DOHH2 (cell line): ENCODE data around the gene ESRRB.

Experiments used
- H3F3A ChIP-seq: fragments of 200-600 bp; sonication (generic), shearing (Covaris generic); 2 replicates; pipeline ENCODE4 v1.6.0; 2016; ENCODE audit warnings: antibody characterized with exemption, mild to moderate bottlenecking; ENCODE audit not compliant: control insufficient read depth, insufficient read depth
- H3K27ac ChIP-seq: fragments of 200-600 bp; sonication (generic); 2 replicates; pipeline ENCODE4 v1.5.1; 2014; ENCODE audit warnings: low read depth, mild to moderate bottlenecking, low read length, moderate library complexity
- H3K27me3 ChIP-seq: fragments of 200-600 bp; sonication (generic); 2 replicates; pipeline ENCODE4 v1.6.1; 2014; ENCODE audit warnings: mild to moderate bottlenecking, low read length, mixed read lengths; ENCODE audit not compliant: control insufficient read depth
- H3K36me3 ChIP-seq: fragments of 200-600 bp; sonication (generic); 2 replicates; pipeline ENCODE4 v1.6.1; 2014; ENCODE audit warnings: mild to moderate bottlenecking, low read length, moderate library complexity, mixed read lengths; ENCODE audit not compliant: control insufficient read depth
- H3K4me1 ChIP-seq: fragments of 200-600 bp; sonication (generic); 2 replicates; pipeline ENCODE4 v1.6.1; 2014; ENCODE audit warnings: mild to moderate bottlenecking, low read length, mixed read lengths; ENCODE audit not compliant: control insufficient read depth
- H3K4me2 ChIP-seq: fragments of 200-600 bp; sonication (generic); 2 replicates; pipeline ENCODE4 v1.6.0; 2014; ENCODE audit warnings: mild to moderate bottlenecking, low read length, moderate library complexity
- H3K4me3 ChIP-seq: fragments of 200-600 bp; sonication (generic); 2 replicates; pipeline ENCODE4 v1.5.1; 2014; ENCODE audit warnings: mild to moderate bottlenecking, low read length, mixed read lengths
- H3K79me2 ChIP-seq: fragments of 200-600 bp; sonication (generic); 2 replicates; pipeline ENCODE4 v1.6.1; 2014; ENCODE audit warnings: mild to moderate bottlenecking, low read length, mixed read lengths; ENCODE audit not compliant: control insufficient read depth
- H3K9me2 ChIP-seq: fragments of 200-600 bp; sonication (generic); replicated peaks from 2 replicates; pipeline ENCODE4 v1.6.1; 2014; ENCODE audit warnings: mild to moderate bottlenecking, low read length, mixed read lengths; ENCODE audit not compliant: control insufficient read depth
- H3K9me3 ChIP-seq: fragments of 200-600 bp; sonication (generic); 2 replicates; pipeline ENCODE4 v1.6.1; 2014; ENCODE audit warnings: antibody characterized with exemption, low read length, mixed read lengths; ENCODE audit not compliant: control insufficient read depth, insufficient read depth
- H4K20me1 ChIP-seq: fragments of 200-600 bp; sonication (generic); 2 replicates; pipeline ENCODE4 v1.6.0; 2014; ENCODE audit warnings: low read depth, mild to moderate bottlenecking, antibody characterized with exemption, low read length, moderate library complexity; ENCODE audit not compliant: control insufficient read depth, insufficient read depth
- EZH2phosphoT487 ChIP-seq: fragments of 200-600 bp; sonication (generic); IDR thresholded peaks from 2 replicates; pipeline ENCODE4 v1.6.1; 2017; ENCODE audit warnings: borderline replicate concordance, mild to moderate bottlenecking, antibody characterized with exemption, low read length, moderate library complexity, mixed read lengths
- TF ChIP-seq, protein P1 (sequence below): fragments of 200-600 bp; sonication (generic); IDR thresholded peaks from one replicate; pipeline ENCODE4 v1.5.1; 2014; ENCODE audit warnings: antibody characterized with exemption, mild to moderate bottlenecking, low read depth, low read length; ENCODE audit not compliant: poor library complexity, severe bottlenecking

The ESRRB gene

DNA sequence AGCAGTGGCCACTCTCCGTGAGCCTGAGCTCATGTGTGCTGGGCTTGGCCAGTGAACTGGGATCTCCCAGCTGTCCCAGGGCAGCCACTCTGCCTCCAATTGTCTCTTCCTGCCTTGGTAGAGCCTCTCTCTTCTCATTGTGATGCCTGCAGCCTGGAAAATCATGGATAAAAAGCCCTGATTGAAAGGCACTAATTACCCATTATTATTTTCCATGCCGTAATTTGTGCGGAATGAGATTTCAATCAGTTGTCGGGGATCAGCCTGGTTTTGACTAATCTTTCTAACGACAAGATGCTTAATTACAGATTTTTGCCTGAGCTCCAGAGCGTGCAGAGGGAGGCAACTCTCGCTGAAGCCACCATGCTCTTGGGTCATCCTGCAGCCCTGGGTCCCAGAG, 52.7 kb downstream of the ESRRB start:
- no peaks in the 10 kb centered on the region for H3K4me1 ChIP-seq
- no peaks in the 10 kb centered on the region for H4K20me1 ChIP-seq
- TF ChIP-seq, protein P1, sequence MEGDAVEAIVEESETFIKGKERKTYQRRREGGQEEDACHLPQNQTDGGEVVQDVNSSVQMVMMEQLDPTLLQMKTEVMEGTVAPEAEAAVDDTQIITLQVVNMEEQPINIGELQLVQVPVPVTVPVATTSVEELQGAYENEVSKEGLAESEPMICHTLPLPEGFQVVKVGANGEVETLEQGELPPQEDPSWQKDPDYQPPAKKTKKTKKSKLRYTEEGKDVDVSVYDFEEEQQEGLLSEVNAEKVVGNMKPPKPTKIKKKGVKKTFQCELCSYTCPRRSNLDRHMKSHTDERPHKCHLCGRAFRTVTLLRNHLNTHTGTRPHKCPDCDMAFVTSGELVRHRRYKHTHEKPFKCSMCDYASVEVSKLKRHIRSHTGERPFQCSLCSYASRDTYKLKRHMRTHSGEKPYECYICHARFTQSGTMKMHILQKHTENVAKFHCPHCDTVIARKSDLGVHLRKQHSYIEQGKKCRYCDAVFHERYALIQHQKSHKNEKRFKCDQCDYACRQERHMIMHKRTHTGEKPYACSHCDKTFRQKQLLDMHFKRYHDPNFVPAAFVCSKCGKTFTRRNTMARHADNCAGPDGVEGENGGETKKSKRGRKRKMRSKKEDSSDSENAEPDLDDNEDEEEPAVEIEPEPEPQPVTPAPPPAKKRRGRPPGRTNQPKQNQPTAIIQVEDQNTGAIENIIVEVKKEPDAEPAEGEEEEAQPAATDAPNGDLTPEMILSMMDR = no peak
- no peak for TF ChIP-seq EZH2phosphoT487
- H3K36me3 ChIP-seq = no peaks in the 10 kb centered on the region
- no peak overlapping the region for H3K4me2 ChIP-seq
- H3K4me3 ChIP-seq = no peak overlapping the region
- H3K27me3 ChIP-seq = peaks cover 4% of the 10 kb centered on the region; the same call in 1 of the 2 replicates
- no peaks in the 10 kb centered on the region for H3K9me2 ChIP-seq
- no peaks in the 10 kb centered on the region for H3F3A ChIP-seq
- H3K9me3 ChIP-seq = no peaks in the 10 kb centered on the region
- H3K27ac ChIP-seq = no peak overlapping the region
- no peaks in the 10 kb centered on the region for H3K79me2 ChIP-seq

DNA sequence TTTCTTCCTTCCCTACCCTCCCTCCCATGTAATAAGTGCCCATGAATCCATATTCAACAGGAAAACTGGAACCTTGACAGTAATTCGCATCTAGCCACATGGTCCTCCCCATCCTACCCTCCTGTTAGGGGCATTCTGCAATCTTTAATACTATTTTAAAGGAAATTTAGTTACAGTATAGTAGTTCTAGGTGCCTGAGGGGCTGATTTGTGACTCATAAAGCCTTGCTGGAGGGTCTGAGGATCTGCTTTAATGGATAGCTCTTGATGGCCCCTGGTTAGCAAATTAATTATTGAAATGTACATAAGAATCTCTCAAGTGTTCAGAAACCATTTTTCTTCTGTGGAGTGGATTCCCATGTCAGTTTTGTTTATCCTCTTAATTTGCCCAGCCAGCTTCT, 54.1 kb downstream of the ESRRB start:
- Histone ChIP-seq H3K4me3 (no peak overlapping the region), H3K27ac (no peak overlapping the region), H3K4me2 (no peak overlapping the region), H4K20me1 (no peaks in the 10 kb centered on the region), H3K79me2 (no peaks in the 10 kb centered on the region), H3K27me3 (peaks cover 4% of the 10 kb centered on the region; the same call in 1 of the 2 replicates), H3K36me3 (no peaks in the 10 kb centered on the region), H3K9me3 (no peaks in the 10 kb centered on the region), H3F3A (no peaks in the 10 kb centered on the region), H3K9me2 (no peaks in the 10 kb centered on the region), H3K4me1 (no peaks in the 10 kb centered on the region)
- TF ChIP-seq, protein P1 = no peak
- no peak for TF ChIP-seq EZH2phosphoT487

DNA sequence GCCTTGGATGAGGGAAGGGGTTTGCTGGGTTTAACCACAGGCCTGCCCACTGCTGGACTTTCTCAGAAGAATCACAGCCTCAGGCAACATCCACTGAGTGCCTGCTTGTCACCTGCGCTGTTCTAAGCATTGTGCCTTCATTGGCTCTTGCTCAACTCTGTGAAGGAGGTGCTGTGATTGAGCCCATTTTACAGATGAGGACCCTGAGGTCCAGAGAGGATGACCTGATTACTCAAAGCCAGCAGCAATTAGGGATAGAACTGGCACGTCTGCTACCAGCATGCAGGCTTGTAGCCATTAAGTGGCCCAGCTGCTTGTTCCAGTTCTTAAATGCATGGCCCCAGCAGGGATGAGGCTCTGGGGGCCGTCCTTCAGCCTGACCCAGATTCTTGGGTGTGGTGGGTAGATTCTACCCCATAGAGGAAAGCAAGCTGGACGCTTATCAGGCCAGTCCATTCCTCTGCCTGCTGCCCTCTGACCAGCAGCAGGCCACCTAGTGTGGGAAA, 54.6 kb downstream of the ESRRB start:
- Histone ChIP-seq H3K4me1 (no peaks in the 10 kb centered on the region), H3K9me3 (no peaks in the 10 kb centered on the region), H3K27ac (no peak overlapping the region), H3K79me2 (no peaks in the 10 kb centered on the region), H3K27me3 (peaks cover 4% of the 10 kb centered on the region; the same call in 1 of the 2 replicates), H3K9me2 (no peaks in the 10 kb centered on the region), H3K36me3 (no peaks in the 10 kb centered on the region), H4K20me1 (no peaks in the 10 kb centered on the region), H3K4me3 (no peak overlapping the region), H3F3A (no peaks in the 10 kb centered on the region), H3K4me2 (no peak overlapping the region)
- TF ChIP-seq EZH2phosphoT487 = no peak
- TF ChIP-seq, protein P1 = no peak

DNA sequence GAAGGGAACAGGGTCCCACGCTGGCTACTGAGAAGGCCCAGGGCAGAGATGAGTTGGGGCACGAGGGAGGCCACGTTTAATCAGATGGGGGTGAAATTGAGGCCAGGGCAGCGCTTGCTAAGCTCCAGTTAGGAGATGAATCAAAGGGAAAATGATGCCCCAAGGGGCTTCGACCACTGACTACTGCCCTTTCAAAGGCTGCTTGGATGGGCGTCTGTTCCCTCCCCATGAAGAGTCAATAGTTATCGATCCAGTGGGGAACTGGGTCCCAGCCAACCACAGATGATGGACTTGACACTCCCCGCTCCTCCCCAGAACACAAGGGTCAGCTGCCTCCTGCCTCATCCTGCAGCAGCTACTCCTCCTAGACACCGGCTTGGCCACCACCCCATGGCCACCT, 55.6 kb downstream of the ESRRB start:
- no peak overlapping the region for H3K27ac ChIP-seq
- H3K4me3 ChIP-seq = no peak overlapping the region
- no peaks in the 10 kb centered on the region for H3K79me2 ChIP-seq
- TF ChIP-seq, protein P1 = no peak
- TF ChIP-seq EZH2phosphoT487 = no peak
- peaks cover 2% of the 10 kb centered on the region; the same call in 1 of the 2 replicates for H3K27me3 ChIP-seq
- no peaks in the 10 kb centered on the region for H4K20me1 ChIP-seq
- H3K9me3 ChIP-seq = no peaks in the 10 kb centered on the region
- H3F3A ChIP-seq = no peaks in the 10 kb centered on the region
- no peak overlapping the region for H3K4me2 ChIP-seq
- H3K4me1 ChIP-seq = no peaks in the 10 kb centered on the region
- no peaks in the 10 kb centered on the region for H3K36me3 ChIP-seq
- H3K9me2 ChIP-seq = no peaks in the 10 kb centered on the region
